ENCODE results near the gene IQGAP3. TPM values are rescaled to one million over a fixed set of nuclear protein-coding genes. Genes with fewer than 3 reads are reported as not detected.

The IQGAP3 gene
- total and polyA plus RNA-seq, 2 donors (not counting 1 experiment from before 2014, with no cell fraction given): 2.7 to 16.0 TPM

DNA sequence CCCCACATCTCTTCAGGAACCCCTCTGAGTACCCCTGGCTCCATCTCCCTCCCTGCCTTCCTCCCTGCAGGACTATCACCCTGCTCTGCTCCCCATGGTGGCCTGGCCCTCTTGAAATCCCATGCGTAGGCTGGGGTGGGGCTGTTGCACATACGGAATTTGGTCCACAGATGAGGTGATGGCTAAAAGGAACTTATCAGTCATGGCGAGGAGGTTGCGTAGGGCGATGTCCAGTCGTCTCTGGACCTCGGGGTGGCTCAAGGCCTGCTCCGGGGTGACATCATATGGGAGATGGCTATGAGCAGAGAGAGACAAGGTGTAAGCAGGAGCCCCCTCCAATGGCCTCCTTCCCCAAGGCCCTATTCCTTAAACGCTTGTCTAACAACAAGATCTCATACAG lies 35.3 kb downstream of the IQGAP3 start:
- Histone ChIP-seq H3K36me3 (ENCODE audit: control insufficient read depth, insufficient read depth, low read length) (peaks cover 39% of the 10 kb centered on the region), H3K9me3 (ENCODE audit: control insufficient read depth, insufficient read depth, low read depth, low read length) (no peaks in the 10 kb centered on the region), H2AFZ (ENCODE audit: low read length) (no peak overlapping the region), H3K9ac (ENCODE audit: insufficient read depth, low read length) (no peak overlapping the region), H3K4me2 (ENCODE audit: extremely low read depth, insufficient read depth, low read length) (no peak overlapping the region), H3K4me1 (ENCODE audit: control insufficient read depth, extremely low read depth, insufficient read depth, low read length) (no peaks in the 10 kb centered on the region), H4K20me1 (ENCODE audit: control insufficient read depth, extremely low read depth, insufficient read depth, low read length) (no peaks in the 10 kb centered on the region), H3K79me2 (ENCODE audit: control insufficient read depth, insufficient read depth, low read length) (no peaks in the 10 kb centered on the region), H3K4me3 (replicated peaks in 1 of 4; ENCODE audit: control extremely low read depth in 1 of 4, insufficient read depth in 1 of 4, low read depth in 3 of 4, low read length in 4 of 4) (no peak overlapping the region), H3K27me3 (ENCODE audit: control insufficient read depth, insufficient read depth, low read length) (no peaks in the 10 kb centered on the region), H3K27ac (ENCODE audit: insufficient read depth, low read length) (no peak overlapping the region)
- no peak for DNase-seq (ENCODE audit: low read depth in 2 of 2)
- TF ChIP-seq, protein P1, sequence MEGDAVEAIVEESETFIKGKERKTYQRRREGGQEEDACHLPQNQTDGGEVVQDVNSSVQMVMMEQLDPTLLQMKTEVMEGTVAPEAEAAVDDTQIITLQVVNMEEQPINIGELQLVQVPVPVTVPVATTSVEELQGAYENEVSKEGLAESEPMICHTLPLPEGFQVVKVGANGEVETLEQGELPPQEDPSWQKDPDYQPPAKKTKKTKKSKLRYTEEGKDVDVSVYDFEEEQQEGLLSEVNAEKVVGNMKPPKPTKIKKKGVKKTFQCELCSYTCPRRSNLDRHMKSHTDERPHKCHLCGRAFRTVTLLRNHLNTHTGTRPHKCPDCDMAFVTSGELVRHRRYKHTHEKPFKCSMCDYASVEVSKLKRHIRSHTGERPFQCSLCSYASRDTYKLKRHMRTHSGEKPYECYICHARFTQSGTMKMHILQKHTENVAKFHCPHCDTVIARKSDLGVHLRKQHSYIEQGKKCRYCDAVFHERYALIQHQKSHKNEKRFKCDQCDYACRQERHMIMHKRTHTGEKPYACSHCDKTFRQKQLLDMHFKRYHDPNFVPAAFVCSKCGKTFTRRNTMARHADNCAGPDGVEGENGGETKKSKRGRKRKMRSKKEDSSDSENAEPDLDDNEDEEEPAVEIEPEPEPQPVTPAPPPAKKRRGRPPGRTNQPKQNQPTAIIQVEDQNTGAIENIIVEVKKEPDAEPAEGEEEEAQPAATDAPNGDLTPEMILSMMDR (conservative IDR thresholded peaks at IDR 0.05 in 1 of 2, IDR thresholded peaks at IDR 0.05 in 1 of 2; ENCODE audit: low read depth in 1 of 2, low read length in 2 of 2): no peak
- no peak for TF ChIP-seq EZH2 (IDR thresholded peaks at IDR 0.05; ENCODE audit: low read length, missing control alignments)

DNA sequence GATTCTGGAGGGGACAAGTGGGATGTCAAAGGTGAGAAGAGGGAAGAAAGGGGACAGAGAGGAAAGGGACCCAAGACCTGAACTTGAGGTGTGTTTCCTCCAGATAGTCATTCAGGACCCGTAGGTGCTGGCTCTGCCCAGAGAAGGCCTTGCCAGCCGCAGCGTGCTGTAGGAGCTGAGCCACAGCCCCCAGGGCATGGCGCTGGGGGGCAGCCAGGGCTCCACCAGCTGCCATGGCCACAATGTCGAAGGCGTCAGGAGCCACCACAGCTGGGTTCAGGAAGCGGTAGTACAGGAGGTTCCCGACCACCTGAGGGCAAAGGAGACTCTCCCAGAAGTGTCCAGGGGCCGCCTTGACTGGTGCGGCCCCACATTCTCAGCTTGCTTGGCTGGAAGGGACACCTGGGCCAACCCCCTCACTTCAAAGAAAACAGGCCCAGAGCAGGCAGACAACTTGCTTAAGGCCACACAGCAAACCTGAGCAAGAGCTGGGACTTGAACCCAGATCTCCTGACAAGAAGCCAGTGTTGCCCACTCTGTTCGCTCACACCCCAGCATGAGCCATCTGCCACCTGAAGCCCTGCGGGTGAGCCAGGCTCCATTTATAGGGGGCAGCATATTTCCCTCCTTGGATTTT lies 37.8 kb downstream of the IQGAP3 start:
- TF ChIP-seq, protein P1 (conservative IDR thresholded peaks at IDR 0.05 in 1 of 2, IDR thresholded peaks at IDR 0.05 in 1 of 2; ENCODE audit: low read depth in 1 of 2, low read length in 2 of 2): no peak
- TF ChIP-seq EZH2 (IDR thresholded peaks at IDR 0.05; ENCODE audit: low read length, missing control alignments): no peak

DNA sequence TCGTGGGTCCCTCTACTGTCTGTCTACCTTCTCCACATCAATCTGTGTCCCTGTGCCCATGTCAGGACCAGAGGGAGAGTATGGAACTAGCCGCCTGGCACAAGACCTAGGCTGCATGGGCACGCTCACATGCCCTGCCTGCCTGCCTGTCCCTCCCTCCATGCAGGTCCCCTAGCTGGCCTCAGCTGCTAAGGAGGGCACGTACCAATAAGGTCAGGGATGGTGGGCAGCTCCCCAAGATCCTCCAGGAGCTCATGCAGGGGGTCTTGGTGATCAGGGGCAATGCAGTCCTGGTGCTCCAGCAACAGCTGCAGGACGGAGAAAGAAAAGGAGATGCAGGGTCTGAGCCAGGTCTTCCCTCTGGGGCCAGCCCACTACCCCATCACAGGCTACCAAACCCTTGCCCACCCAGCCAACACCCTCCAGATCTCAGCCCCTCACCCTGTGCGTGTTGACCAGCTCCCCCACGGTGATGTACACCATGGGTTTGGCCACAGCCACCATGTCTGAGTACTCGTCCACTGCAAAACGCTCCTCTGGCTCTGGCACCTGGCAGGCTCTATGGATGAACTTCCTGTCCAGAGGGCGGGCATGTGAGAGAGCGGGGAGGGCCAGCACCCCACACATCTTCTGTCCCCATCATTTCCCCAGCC lies 38.7 kb downstream of the IQGAP3 start:
- no peaks in the 10 kb centered on the region for H3K4me1 ChIP-seq (ENCODE audit: control insufficient read depth, extremely low read depth, insufficient read depth, low read length)

More for the DNA sequence above, 37.8 kb downstream of the IQGAP3 start:
- Histone ChIP-seq H4K20me1 (ENCODE audit: control insufficient read depth, extremely low read depth, insufficient read depth, low read length) (no peaks in the 10 kb centered on the region), H3K79me2 (ENCODE audit: control insufficient read depth, insufficient read depth, low read length) (no peaks in the 10 kb centered on the region), H3K4me3 (replicated peaks in 1 of 4; ENCODE audit: control extremely low read depth in 1 of 4, insufficient read depth in 1 of 4, low read depth in 3 of 4, low read length in 4 of 4) (no peak overlapping the region), H3K27ac (ENCODE audit: insufficient read depth, low read length) (no peak overlapping the region), H3K4me1 (ENCODE audit: control insufficient read depth, extremely low read depth, insufficient read depth, low read length) (no peaks in the 10 kb centered on the region), H3K9me3 (ENCODE audit: control insufficient read depth, insufficient read depth, low read depth, low read length) (no peaks in the 10 kb centered on the region), H2AFZ (ENCODE audit: low read length) (no peak overlapping the region), H3K9ac (ENCODE audit: insufficient read depth, low read length) (no peak overlapping the region), H3K4me2 (ENCODE audit: extremely low read depth, insufficient read depth, low read length) (no peak overlapping the region), H3K27me3 (ENCODE audit: control insufficient read depth, insufficient read depth, low read length) (no peaks in the 10 kb centered on the region), H3K36me3 (ENCODE audit: control insufficient read depth, insufficient read depth, low read length) (peaks cover 36% of the 10 kb centered on the region)
- DNase-seq (ENCODE audit: low read depth in 2 of 2): no peak

More for the DNA sequence above, 38.7 kb downstream of the IQGAP3 start:
- H3K4me2 ChIP-seq (ENCODE audit: extremely low read depth, insufficient read depth, low read length): no peak overlapping the region
- H3K27ac ChIP-seq (ENCODE audit: insufficient read depth, low read length): no peak overlapping the region
- peaks cover 35% of the 10 kb centered on the region for H3K36me3 ChIP-seq (ENCODE audit: control insufficient read depth, insufficient read depth, low read length)
- no peaks in the 10 kb centered on the region for H3K9me3 ChIP-seq (ENCODE audit: control insufficient read depth, insufficient read depth, low read depth, low read length)
- no peaks in the 10 kb centered on the region for H4K20me1 ChIP-seq (ENCODE audit: control insufficient read depth, extremely low read depth, insufficient read depth, low read length)
- H3K27me3 ChIP-seq (ENCODE audit: control insufficient read depth, insufficient read depth, low read length): no peaks in the 10 kb centered on the region
- H3K79me2 ChIP-seq (ENCODE audit: control insufficient read depth, insufficient read depth, low read length): no peaks in the 10 kb centered on the region
- no peak overlapping the region for H2AFZ ChIP-seq (ENCODE audit: low read length)
- TF ChIP-seq, protein P1 (conservative IDR thresholded peaks at IDR 0.05 in 1 of 2, IDR thresholded peaks at IDR 0.05 in 1 of 2; ENCODE audit: low read depth in 1 of 2, low read length in 2 of 2): no peak
- TF ChIP-seq EZH2 (IDR thresholded peaks at IDR 0.05; ENCODE audit: low read length, missing control alignments): no peak
- H3K9ac ChIP-seq (ENCODE audit: insufficient read depth, low read length): no peak overlapping the region
- no peak overlapping the region for H3K4me3 ChIP-seq (replicated peaks in 1 of 4; ENCODE audit: control extremely low read depth in 1 of 4, insufficient read depth in 1 of 4, low read depth in 3 of 4, low read length in 4 of 4)
- DNase-seq (ENCODE audit: low read depth in 2 of 2): no peak
